GM12878 (cell line): ENCODE results near the gene RTP5. TPM values are rescaled to one million over a fixed set of nuclear protein-coding genes. Genes with fewer than 3 reads are reported as not detected.

Experiments used
- ATAC-seq: fragments of 200-7000 bp; cut with Tn5 transposase; 3 replicates; pipeline ENCODE4 v1.9.1; 2020; ENCODE audit warnings: mild to moderate bottlenecking, moderate library complexity
- BruUV-seq: library from RNA; stranded (reverse); fragments of 400-500 nt; replicated peaks from 2 replicates; lab custom pipeline; 2021; lab: Mats Ljungman, UMichigan
- CTCF ChIA-PET: fragments of 300-600 bp; sonication (Branson Sonifier 250); formaldehyde crosslinking; extraction: SDS; loops from one replicate; lab custom pipeline; 2021; ENCODE audit warnings: inconsistent platforms; lab: Yijun Ruan, JAX
- POLR2A ChIA-PET: fragments of 350-600 bp; formaldehyde crosslinking; extraction: SDS; loops from one replicate; lab custom pipeline; 2021; ENCODE audit warnings: inconsistent platforms; lab: Charles Lee
- RAD21 ChIA-PET: fragments of 300-600 bp; sonication (Branson Sonifier 250); formaldehyde crosslinking; loops from one replicate; lab custom pipeline; 2023; ENCODE audit warnings: antibody characterized with exemption; ENCODE audit not compliant: unreplicated experiment; lab: Charles Lee
- SMC1A ChIA-PET: fragments of 300-600 bp; sonication (Branson Sonifier 250); formaldehyde crosslinking; loops from one replicate; lab custom pipeline; 2023; ENCODE audit not compliant: unreplicated experiment, uncharacterized antibody; lab: Charles Lee
- DNase-seq: peaks from one replicate; pipeline ENCODE4 v3.0.0-alpha.2; 2011; ENCODE audit warnings: low read depth, low spot score
- FAIRE-seq: peaks from 3 replicates; lab custom pipeline; 2011; peaks lifted over from hg19 to GRCh38; lab: Jason Lieb, UNC
- H2AFZ ChIP-seq: 2 replicates; pipeline ENCODE4 v1.6.0; 2011; ENCODE audit warnings: low read depth, low read length, control low read depth; ENCODE audit not compliant: control insufficient read depth
- H3K27ac ChIP-seq: 2 replicates; pipeline ENCODE4 v1.5.1; 2011; ENCODE audit warnings: control low read depth; ENCODE audit not compliant: control insufficient read depth, insufficient read depth
- H3K27me3 ChIP-seq, 2 experiments: replicated peaks in 1 of 2; 2 replicates each; pipeline versions ENCODE4 v1.6.0 to v1.6.1; 2011; ENCODE audit warnings: low read length in 1 of 2; ENCODE audit not compliant: control insufficient read depth in 2 of 2, insufficient read depth in 2 of 2
- H3K36me3 ChIP-seq, 2 experiments: 2 replicates each; pipeline ENCODE4 v1.5.1; 2011; ENCODE audit warnings: low read length in 1 of 2; ENCODE audit not compliant: control insufficient read depth in 2 of 2, insufficient read depth in 2 of 2
- H3K4me1 ChIP-seq: 2 replicates; pipeline ENCODE4 v1.6.1; 2011; ENCODE audit warnings: mild to moderate bottlenecking, low read length, moderate library complexity, mixed read lengths; ENCODE audit not compliant: control insufficient read depth, insufficient read depth
- H3K4me2 ChIP-seq: 2 replicates; pipeline ENCODE4 v1.6.0; 2011; ENCODE audit warnings: control low read depth; ENCODE audit not compliant: control insufficient read depth, insufficient read depth
- H3K4me3 ChIP-seq: fragments of 200-600 bp; sonication (generic); 2 replicates; pipeline ENCODE4 v1.5.1; 2016
- H3K79me2 ChIP-seq: 2 replicates; pipeline ENCODE4 v1.6.0; 2011; ENCODE audit warnings: low read length; ENCODE audit not compliant: control insufficient read depth, insufficient read depth
- H3K9ac ChIP-seq: 2 replicates; pipeline ENCODE4 v1.8.0; 2011; ENCODE audit warnings: low read length, control low read depth, mixed read lengths; ENCODE audit not compliant: control insufficient read depth, insufficient read depth
- H3K9me3 ChIP-seq: replicated peaks from 3 replicates; pipeline ENCODE4 v1.5.1; 2011; ENCODE audit warnings: mild to moderate bottlenecking, low read length; ENCODE audit not compliant: control insufficient read depth, insufficient read depth
- H4K20me1 ChIP-seq: 2 replicates; pipeline ENCODE4 v1.6.0; 2011; ENCODE audit not compliant: control insufficient read depth, insufficient read depth
- BHLHE40 ChIP-seq, 2 experiments: fragments of 450-650 bp in 1 of 2; IDR thresholded peaks; 2 replicates each; pipeline ENCODE4 v1.6.1; 2011 to 2017; ENCODE audit warnings: low read depth in 2 of 2, borderline replicate concordance in 1 of 2, improper control_type of control experiment in 1 of 2, low read length in 1 of 2, mild to moderate bottlenecking in 1 of 2
- BRCA1 ChIP-seq: IDR thresholded peaks from 2 replicates; pipeline ENCODE4 v1.6.1; 2011; ENCODE audit warnings: low read depth, low read length, improper control_type of control experiment
- CBX3 ChIP-seq: fragments of 200-600 bp; sonication (generic); IDR thresholded peaks from 2 replicates; pipeline ENCODE4 v1.6.1; 2016; ENCODE audit warnings: low read depth, borderline replicate concordance
- CHD4 ChIP-seq: fragments of 200-600 bp; sonication (generic); IDR thresholded peaks from 2 replicates; pipeline ENCODE4 v1.6.1; 2016; ENCODE audit warnings: mild to moderate bottlenecking
- DPF2 ChIP-seq: fragments of 450-650 bp; IDR thresholded peaks from 2 replicates; pipeline ENCODE4 v1.6.1; 2017; ENCODE audit warnings: mild to moderate bottlenecking
- E2F8 ChIP-seq: fragments of 450-650 bp; IDR thresholded peaks from 2 replicates; pipeline ENCODE4 v1.6.1; 2018; ENCODE audit warnings: mild to moderate bottlenecking, low read depth, moderate library complexity; ENCODE audit not compliant: partially characterized antibody
- FOXM1 ChIP-seq: IDR thresholded peaks from 2 replicates; pipeline ENCODE4 v1.6.1; 2012; ENCODE audit warnings: low read depth, mild to moderate bottlenecking, inconsistent platforms, low read length, moderate library complexity
- HDAC6 ChIP-seq: fragments of 200-600 bp; sonication (generic); IDR thresholded peaks from one replicate; pipeline ENCODE4 v1.8.0; 2017; ENCODE audit warnings: antibody characterized with exemption; ENCODE audit not compliant: unreplicated experiment
- IKZF2 ChIP-seq, 2 experiments: fragments of 450-650 bp; IDR thresholded peaks; 2 replicates each; pipeline ENCODE4 v1.6.1; 2017; ENCODE audit warnings: mild to moderate bottlenecking in 2 of 2, moderate library complexity in 2 of 2
- MLLT1 ChIP-seq: fragments of 450-650 bp; IDR thresholded peaks from 2 replicates; pipeline ENCODE4 v1.6.1; 2016; ENCODE audit warnings: mild to moderate bottlenecking
- MXI1 ChIP-seq: fragments of 150-350 bp; IDR thresholded peaks from 2 replicates; pipeline ENCODE4 v1.6.1; 2011; ENCODE audit warnings: low read depth, mild to moderate bottlenecking, inconsistent platforms, low read length, improper control_type of control experiment
- NFYB ChIP-seq: IDR thresholded peaks from 2 replicates; pipeline ENCODE4 v1.6.1; 2011; ENCODE audit warnings: low read depth, mild to moderate bottlenecking, low read length, improper control_type of control experiment, moderate library complexity; ENCODE audit not compliant: insufficient read depth
- POLR2AphosphoS5 ChIP-seq: IDR thresholded peaks from 2 replicates; pipeline ENCODE4 v1.6.1; 2011; ENCODE audit warnings: mild to moderate bottlenecking, low read length, inconsistent platforms
- RCOR1 ChIP-seq: conservative IDR thresholded peaks from 2 replicates; pipeline ENCODE4 v1.6.1; 2012; ENCODE audit warnings: low read depth, low read length, improper control_type of control experiment
- SMAD1 ChIP-seq: fragments of 450-650 bp; IDR thresholded peaks from 2 replicates; pipeline ENCODE4 v1.6.1; 2018; ENCODE audit warnings: mild to moderate bottlenecking, low read depth; ENCODE audit not compliant: partially characterized antibody
- SPI1 ChIP-seq: IDR thresholded peaks from 2 replicates; pipeline ENCODE4 v1.6.1; 2011; ENCODE audit warnings: low read depth, mild to moderate bottlenecking, low read length, moderate library complexity, borderline replicate concordance; ENCODE audit not compliant: insufficient read depth
- ZNF274 ChIP-seq: IDR thresholded peaks from one replicate; pipeline ENCODE4 v1.8.0; 2011; ENCODE audit not compliant: insufficient read length, insufficient read depth
- WGBS: methylation state at CpG from one replicate; pipeline ENCODE4 v1.1.6; 2016; ENCODE audit warnings: low lambda C conversion rate; ENCODE audit not compliant: insufficient replicate concordance, insufficient coverage; ENCODE audit errors: missing lambda C conversion rate; 5-methylcytosine and 5-hydroxymethylcytosine counted together
- in situ Hi-C: fragments of 300-500 bp; cut with MboI; formaldehyde crosslinking; loops from 9 replicates; pipeline ENCODE4 v1.14.3; 2018; ENCODE audit warnings: mixed read lengths
- intact Hi-C: fragments of 100-400 bp; cut with micrococcal nuclease; formaldehyde crosslinking; loops from one replicate; pipeline ENCODE4 v1.14.2; 2022; ENCODE audit not compliant: unreplicated experiment
- polyA plus RNA-seq, 11 experiments: library from polyadenylated mRNA; depleted of rRNA in 4 of 11; unstranded in 6 of 11; stranded (reverse) in 5 of 11; fragments of >200 nt; fragmentation: Nextera tagmentation in 4 of 11; fragmentation: Illumina TruSeq in 1 of 11; extraction: Ambion mirVana in 4 of 11; extraction: Trizol in 1 of 11; gene quantifications; 1 replicate in 1 of 11; 2 replicates in 10 of 11; pipeline versions ENCODE4 v1.2.1 to v1.2.3, GENCODE V29; 2011 to 2016; ENCODE audit warnings: inconsistent platforms in 2 of 11, missing spikeins in 2 of 11, low read depth in 1 of 11
- total RNA-seq, 4 experiments: library from RNA; depleted of rRNA in 3 of 4; stranded (reverse); fragments of >200 nt in 3 of 4; fragmentation: Illumina TruSeq in 1 of 4; extraction: Trizol in 1 of 4; gene quantifications; 2 replicates each; pipeline versions ENCODE4 v1.2.1 to v1.2.3, GENCODE V29; 2013 to 2021
- TF ChIP-seq, protein P1 (sequence below): fragments of 450-650 bp; IDR thresholded peaks from 2 replicates; pipeline ENCODE4 v1.6.1; 2017; ENCODE audit warnings: borderline replicate concordance

Gene RTP5
- total and polyA plus RNA-seq, 10 of the 15 experiments (the other 5 are each of a cell fraction or from before 2014, with no cell fraction given): 0.05 TPM; not detected in 9

DNA sequence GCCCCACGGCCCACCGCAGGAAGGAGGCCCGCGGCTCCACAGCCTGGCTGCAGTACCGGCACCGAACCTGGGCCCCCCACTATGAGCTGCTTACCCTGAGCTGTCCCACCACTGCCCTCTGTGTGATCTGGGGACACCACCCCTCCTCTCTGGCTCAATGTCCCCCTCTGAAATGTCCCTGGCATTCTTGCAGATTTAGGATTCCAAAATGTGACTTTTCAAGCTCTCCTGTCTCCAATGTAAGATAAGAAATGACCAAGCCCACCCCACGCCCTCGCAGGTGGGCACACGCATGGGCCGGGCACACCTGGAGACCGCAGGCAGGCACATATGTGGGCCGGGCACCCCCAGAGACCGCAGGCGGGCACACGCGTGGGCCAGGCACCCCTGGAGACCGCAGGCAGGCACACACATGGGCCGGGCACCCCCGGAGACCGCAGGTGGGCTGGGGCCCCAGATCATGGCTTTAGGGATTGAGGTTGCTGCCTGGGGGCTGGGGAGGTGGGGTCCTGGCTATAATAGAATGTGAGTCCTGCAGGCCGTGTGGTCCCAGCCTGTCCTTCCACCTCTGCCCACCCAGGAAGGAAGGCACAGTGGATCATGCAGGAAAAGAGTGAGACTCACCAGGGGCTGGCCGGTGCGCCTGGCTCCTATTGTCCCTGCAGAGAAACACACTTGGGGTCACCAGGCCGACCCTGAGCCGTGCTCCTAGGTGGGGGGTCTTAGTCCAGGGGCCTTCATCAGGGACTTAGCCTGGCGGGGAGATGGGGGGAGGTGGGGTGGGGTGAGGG, 18.0 kb upstream of the RTP5 start:
- WGBS: 71% methylated on average over 24 of the region's 26 CpGs
- ChIA-PET POLR2A (no interaction called here), CTCF (interaction anchor here (0.6 kb wide), 1 partner anchor 73 kb away, joined by 4 read pairs; no protein-coding TSS in a partner anchor), RAD21 (no interaction called here), SMC1A (no interaction called here)
- no TSS peak for BruUV-seq
- no peaks in the 10 kb centered on the region for H3K27me3 ChIP-seq
- ATAC-seq (no peak), FAIRE-seq (no peak), DNase-seq (no peak)
- H3K4me1 ChIP-seq: no peaks in the 10 kb centered on the region
- H3K36me3 ChIP-seq: no peaks in the 10 kb centered on the region
- no peaks in the 10 kb centered on the region for H4K20me1 ChIP-seq
- H3K9me3 ChIP-seq: no peaks in the 10 kb centered on the region
- H3K4me3 ChIP-seq: no peak overlapping the region
- no peak overlapping the region for H3K4me2 ChIP-seq
- intact Hi-C loops: no loop called here
- in situ Hi-C loops: no loop called here
- H2AFZ ChIP-seq: no peak overlapping the region
- no peak overlapping the region for H3K27ac ChIP-seq
- H3K79me2 ChIP-seq: no peaks in the 10 kb centered on the region
- no peak overlapping the region for H3K9ac ChIP-seq
- no peak for TF ChIP-seq ZNF274
- no peak for TF ChIP-seq SPI1
- no peak for TF ChIP-seq DPF2
- no peak for TF ChIP-seq CBX3
- no peak for TF ChIP-seq FOXM1
- TF ChIP-seq IKZF2 (IDR thresholded peaks at IDR 0.05): no peak
- TF ChIP-seq RCOR1: no peak
- TF ChIP-seq MLLT1: no peak
- TF ChIP-seq NFYB: no peak
- TF ChIP-seq CHD4: no peak
- no peak for TF ChIP-seq POLR2AphosphoS5
- TF ChIP-seq BRCA1: no peak
- TF ChIP-seq HDAC6: no peak
- TF ChIP-seq BHLHE40 (IDR thresholded peaks at IDR 0.05; ENCODE audit: borderline replicate concordance in 1 of 2, low read depth in 2 of 2, low read length in 1 of 2): no peak
- TF ChIP-seq, protein P1, sequence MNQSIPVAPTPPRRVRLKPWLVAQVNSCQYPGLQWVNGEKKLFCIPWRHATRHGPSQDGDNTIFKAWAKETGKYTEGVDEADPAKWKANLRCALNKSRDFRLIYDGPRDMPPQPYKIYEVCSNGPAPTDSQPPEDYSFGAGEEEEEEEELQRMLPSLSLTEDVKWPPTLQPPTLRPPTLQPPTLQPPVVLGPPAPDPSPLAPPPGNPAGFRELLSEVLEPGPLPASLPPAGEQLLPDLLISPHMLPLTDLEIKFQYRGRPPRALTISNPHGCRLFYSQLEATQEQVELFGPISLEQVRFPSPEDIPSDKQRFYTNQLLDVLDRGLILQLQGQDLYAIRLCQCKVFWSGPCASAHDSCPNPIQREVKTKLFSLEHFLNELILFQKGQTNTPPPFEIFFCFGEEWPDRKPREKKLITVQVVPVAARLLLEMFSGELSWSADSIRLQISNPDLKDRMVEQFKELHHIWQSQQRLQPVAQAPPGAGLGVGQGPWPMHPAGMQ: no peak
- no peak for TF ChIP-seq MXI1
- TF ChIP-seq SMAD1: no peak
- TF ChIP-seq E2F8: no peak
